NT2/D1 (cell line): ENCODE data around the gene DDX23.

Source experiments
- SUZ12 ChIP-seq: IDR thresholded peaks from 2 replicates; pipeline ENCODE4 v1.6.1; 2011; ENCODE audit not compliant: insufficient read length, insufficient read depth; ENCODE audit errors: extremely low read depth
- YY1 ChIP-seq: IDR thresholded peaks from 2 replicates; pipeline ENCODE4 v1.6.1; 2011; ENCODE audit not compliant: insufficient read length, insufficient read depth
- ZNF274 ChIP-seq: IDR thresholded peaks from 2 replicates; pipeline ENCODE4 v1.6.1; 2011; ENCODE audit warnings: mild to moderate bottlenecking, low read depth, low read length

DNA sequence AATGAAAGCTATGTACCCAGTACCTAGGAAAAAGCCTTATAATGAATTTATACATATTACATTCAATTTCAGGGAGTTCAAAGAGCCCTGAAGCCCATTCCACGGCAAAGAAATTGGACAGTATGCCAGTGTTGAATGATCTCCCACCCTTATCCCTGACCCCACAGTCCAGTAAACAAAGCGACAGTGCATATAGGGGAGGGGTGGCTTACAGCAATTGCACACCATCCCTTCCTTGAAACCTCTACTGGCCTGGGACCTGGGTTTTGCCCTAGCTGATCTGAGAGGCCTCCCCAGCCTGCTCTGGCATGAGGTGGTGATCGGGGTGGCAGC, 31.0 kb upstream of the DDX23 start:
- TF ChIP-seq ZNF274 = no peak
- no peak for TF ChIP-seq YY1
- TF ChIP-seq SUZ12 = no peak
